GM10266 (cell line): ENCODE measurements around the gene TOMM20L.
A peak's percentile ranks its signal among the peaks of the same experiment; 100 is the strongest.

Experiments
- DNase-seq: peaks from one replicate; pipeline ENCODE4 v3.0.0; 2012; ENCODE audit errors: extremely low spot score
- TF ChIP-seq, protein P1 (sequence below): IDR thresholded peaks from 2 replicates; pipeline ENCODE4 v1.5.1; 2012; ENCODE audit warnings: mild to moderate bottlenecking, low read depth; ENCODE audit not compliant: control insufficient read depth, insufficient read depth; ENCODE audit errors: missing control alignments

The TOMM20L gene

DNA sequence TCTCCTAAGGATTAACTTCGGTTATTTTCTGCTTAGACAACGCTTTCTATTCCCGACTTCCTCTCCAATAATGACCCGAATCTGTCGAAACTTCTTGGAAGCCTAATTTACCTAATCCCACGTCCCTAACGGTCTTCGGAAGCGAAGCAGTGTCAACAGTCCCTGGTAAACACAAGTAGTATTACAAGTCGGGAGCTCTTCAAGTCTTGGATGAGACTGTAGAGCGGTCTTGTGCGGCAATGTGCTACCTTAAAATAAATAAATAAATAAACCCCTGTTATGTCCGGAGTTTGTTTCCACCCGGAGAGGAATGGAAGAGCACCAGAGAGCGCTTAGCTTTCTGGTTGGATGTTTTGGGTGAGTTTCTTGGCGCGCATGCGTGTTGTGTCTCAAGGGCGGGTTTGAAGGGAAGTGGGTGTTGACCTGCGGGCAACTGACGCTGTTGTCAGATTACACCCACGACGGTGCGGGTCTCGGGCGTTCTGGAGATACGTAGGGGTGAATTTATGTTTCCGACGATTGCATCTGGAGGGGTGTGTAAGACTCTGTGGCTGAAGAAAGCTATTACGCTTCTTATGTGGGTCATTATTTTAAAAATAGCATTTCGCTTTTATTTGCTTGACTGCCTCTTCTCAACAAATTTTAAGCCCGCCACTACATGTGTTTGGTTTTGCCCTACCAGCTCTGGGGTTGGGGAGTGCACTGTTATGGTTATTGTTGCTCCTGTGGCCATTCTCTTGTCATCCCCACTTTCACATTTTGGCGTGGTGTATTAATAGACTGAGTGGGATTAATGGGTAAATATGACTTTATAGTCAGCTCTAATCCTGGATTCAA lies 31.8 kb downstream of the TOMM20L start, which contains the start of the genes KIAA0586 and TIMM9:
TSS of gene KIAA0586 (plus strand) at position 439 of the 837 bp plus-strand sequence. CDS start 546 bp downstream, outside the sequence.
TSS of gene TIMM9 (minus strand) at position 251 of the 837 bp plus-strand sequence. CDS start 15,586 bp downstream, outside the sequence.
- TF ChIP-seq, protein P1, sequence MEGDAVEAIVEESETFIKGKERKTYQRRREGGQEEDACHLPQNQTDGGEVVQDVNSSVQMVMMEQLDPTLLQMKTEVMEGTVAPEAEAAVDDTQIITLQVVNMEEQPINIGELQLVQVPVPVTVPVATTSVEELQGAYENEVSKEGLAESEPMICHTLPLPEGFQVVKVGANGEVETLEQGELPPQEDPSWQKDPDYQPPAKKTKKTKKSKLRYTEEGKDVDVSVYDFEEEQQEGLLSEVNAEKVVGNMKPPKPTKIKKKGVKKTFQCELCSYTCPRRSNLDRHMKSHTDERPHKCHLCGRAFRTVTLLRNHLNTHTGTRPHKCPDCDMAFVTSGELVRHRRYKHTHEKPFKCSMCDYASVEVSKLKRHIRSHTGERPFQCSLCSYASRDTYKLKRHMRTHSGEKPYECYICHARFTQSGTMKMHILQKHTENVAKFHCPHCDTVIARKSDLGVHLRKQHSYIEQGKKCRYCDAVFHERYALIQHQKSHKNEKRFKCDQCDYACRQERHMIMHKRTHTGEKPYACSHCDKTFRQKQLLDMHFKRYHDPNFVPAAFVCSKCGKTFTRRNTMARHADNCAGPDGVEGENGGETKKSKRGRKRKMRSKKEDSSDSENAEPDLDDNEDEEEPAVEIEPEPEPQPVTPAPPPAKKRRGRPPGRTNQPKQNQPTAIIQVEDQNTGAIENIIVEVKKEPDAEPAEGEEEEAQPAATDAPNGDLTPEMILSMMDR = no peak
- peak; percentile 87 for DNase-seq

DNA sequence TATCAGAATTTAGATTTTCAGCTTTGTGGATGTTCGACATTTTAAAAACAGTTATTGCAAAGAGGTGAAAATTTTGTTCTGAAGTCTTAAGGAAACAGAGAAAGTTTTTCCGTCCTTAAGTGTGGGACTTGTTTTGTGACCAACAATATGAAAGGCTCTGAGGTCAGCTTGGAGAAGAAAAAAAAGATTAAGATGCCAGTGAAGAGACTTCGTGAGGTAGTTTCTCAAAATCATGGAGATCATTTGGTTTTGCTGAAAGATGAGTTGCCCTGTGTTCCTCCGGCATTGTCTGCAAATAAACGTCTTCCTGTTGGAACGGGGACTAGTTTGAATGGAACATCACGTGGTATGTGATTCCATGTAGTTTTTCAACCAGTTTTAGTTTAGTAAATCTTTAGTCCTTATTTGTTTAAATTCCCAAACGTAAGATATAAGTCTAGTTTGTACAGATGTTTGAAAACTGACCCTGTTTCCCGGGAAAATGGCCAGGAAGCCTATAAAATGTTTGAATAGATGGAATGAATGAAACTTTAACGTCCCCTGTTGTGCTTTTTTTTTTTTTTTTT lies 32.5 kb downstream of the TOMM20L start:
- TF ChIP-seq, protein P1 = no peak

DNA sequence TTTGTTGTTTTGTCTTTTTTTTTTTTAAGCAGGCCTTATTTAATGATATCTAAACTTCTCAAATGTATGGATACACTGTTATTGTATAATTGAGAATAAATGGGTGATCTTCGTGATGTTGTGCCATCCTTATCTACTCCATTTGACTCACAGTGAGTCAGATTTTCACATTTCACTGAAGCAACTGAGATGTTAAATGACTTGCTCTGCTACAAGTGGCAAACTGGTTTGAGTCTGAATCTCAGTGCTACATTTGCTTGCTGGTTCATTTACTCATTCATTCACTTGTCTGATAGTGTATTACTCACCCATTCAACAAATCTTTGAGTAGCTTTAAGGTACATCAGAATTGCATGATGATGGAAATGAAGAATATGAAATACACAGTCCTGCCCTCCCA lies 34.4 kb downstream of the TOMM20L start:
- TF ChIP-seq, protein P1 = no peak
- no peak for DNase-seq

More for the DNA sequence above, 32.5 kb downstream of the TOMM20L start:
- DNase-seq = peak; percentile 8

DNA sequence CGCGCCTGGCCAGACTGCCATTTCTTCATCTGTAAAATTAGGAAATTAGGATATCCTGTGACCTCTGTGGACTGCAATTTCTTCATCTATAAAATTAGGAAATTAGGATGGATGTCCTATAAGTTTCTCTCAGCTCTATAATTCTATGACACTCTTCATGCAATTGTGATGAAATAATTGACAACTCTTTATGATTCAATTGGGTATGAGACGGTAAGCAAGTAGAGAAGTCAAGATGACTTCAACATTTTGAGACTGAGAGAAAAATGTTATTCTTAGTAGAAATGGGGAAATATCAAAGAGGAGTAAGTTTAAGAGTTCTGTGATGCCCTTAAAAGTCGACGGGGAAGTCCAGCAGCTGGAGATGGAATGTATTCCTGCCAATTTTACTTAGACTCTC lies 43.7 kb downstream of the TOMM20L start:
- no peak for DNase-seq

DNA sequence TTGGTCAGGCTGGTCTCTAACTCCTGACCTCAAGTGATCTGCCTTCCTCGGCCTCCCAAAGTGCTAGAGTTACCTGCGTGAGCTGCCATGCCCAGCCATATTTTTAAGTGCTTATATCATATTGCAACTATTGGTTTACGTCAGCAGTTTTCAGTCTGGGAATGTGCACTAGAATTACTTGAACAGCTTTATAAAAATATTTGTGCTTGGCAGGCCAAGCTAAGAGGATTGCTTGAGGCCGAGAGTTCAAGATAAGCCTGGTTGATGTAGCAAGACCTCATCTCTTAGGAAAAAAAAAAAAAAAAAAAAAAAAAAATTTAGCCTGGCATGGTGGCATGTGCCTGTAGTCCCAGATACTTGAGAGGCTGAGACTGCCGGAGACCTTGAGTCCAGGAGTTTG lies 48.9 kb downstream of the TOMM20L start:
- no peak for DNase-seq
- TF ChIP-seq, protein P1 = no peak

More for the DNA sequence above, 43.7 kb downstream of the TOMM20L start:
- TF ChIP-seq, protein P1 = no peak

DNA sequence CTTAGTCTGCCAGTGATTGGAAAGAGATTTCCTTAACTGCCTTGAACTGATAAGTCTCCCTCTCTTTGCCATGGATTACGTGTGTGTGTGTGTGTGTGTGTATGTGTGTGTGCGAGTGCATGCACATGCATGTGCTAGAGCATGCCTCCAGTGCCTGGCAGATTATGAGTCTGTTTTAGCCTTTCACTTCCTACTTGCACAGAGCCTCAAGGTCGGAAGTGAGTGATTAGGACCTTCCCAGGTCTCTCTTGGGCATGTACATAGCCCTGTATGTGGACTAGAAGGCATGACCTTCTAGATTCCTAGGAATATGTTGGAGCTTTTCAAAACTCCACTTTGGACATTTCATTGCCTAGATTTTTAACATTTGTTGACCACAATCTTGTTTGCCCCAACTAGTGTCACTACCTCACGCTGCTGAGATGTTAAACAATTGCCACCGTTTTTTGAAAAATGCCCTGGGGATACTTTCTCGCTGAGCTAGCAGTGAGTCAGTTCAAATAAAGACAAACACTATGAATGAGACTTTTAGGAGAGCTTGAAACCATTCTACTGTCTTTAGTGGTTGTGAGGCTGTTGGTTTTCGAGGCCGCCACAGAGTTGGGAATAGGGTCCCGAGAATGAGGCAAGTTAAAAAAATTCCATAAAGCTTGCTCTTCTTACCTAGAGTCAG lies 60.0 kb downstream of the TOMM20L start:
- DNase-seq = no peak
- TF ChIP-seq, protein P1 = no peak
